ENCODE measurements around the gene ERAP2. TPM values are rescaled to one million over a fixed set of nuclear protein-coding genes. Genes with fewer than 3 reads are reported as not detected.
"Not testable (repeated sequence)": the region's sequence is repeated elsewhere in the genome, so short reads cannot be mapped to it uniquely, and the experiment has no call there.

Gene ERAP2
- total RNA-seq: 152 and 153 TPM in 2 replicates

- intact Hi-C loops (cut with micrococcal nuclease): loop anchor here (1.0 to 10.0 kb wide), 16 partner anchors 10 to 1896 kb away; partner anchors contain the start of genes CAST, ELL2, ERAP1 and GLRX
Observed at GRCh38 chr5:96876292-96876850, at the start of gene ERAP2. ERAP2 (plus strand) TSS chr5:96876500; CDS start chr5:96879686, 3,186 bp downstream.

GRCh38 chr5:96829297-96829696 lies 47.0 kb upstream of the ERAP2 start:
- intact Hi-C loops (cut with micrococcal nuclease): no loop called here

DNA sequence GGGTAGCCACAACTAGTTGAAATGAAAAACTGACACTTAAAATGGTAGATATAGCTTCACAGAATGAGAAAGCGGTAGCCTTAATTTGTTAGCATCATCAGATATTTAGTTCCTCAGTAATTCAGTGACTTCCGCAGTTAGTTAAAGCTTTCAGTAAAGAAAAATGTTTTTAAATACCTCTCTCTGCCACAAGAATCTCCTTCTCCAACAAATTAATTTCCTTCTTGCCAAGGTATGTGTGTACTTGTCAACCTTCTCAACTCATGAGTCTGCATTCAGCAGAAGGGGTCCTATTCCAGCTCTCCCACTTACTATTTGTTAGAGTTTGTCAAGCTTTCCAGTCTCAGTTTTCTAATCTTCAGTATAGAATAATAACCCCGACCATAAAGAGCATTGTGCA lies 42.3 kb upstream of the ERAP2 start:
- intact Hi-C loops (cut with micrococcal nuclease): no loop called here

DNA sequence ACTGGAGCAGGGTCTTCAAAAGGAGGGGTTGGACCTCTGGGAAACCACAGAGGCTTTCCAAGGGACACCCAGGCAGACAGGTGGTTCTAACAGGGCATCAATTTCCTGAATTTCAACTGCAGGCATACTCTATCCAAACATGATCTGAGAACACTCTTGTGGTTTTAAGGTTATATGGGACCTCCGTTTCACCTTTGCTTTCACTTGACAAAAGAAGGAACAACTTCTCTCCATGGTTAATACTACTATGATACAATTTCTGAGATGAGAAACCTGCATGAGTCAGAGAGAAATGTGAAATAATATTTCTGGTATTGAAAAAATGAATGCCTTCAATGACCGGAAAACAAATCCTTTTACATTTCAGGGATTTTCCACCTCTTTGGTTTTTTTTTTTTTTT lies 40.5 kb upstream of the ERAP2 start:
- intact Hi-C loops (cut with micrococcal nuclease): no loop called here

GRCh38 chr5:96836817-96837216 lies 39.5 kb upstream of the ERAP2 start:
- intact Hi-C loops (cut with micrococcal nuclease): no loop called here

DNA sequence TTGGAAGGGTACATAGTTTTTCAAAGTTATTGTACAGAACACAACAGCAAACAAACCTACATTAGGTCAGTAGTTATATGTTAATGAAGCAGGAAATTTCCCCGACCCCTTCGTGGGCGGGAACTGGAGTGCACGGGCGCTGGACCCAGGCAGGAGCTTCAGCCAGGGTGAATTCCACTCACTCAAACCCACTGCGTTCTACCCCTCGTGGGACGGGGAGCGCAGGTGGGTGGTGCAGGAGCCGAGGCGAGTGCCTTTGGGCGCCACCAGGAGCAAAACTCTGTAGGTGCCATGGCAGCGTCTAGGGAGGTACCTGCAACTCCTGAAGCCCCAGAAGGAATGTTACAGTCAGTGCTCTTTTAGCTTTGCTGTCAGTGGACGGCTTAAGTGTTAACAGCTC lies 39.0 kb upstream of the ERAP2 start:
- intact Hi-C loops (cut with micrococcal nuclease): no loop called here

DNA sequence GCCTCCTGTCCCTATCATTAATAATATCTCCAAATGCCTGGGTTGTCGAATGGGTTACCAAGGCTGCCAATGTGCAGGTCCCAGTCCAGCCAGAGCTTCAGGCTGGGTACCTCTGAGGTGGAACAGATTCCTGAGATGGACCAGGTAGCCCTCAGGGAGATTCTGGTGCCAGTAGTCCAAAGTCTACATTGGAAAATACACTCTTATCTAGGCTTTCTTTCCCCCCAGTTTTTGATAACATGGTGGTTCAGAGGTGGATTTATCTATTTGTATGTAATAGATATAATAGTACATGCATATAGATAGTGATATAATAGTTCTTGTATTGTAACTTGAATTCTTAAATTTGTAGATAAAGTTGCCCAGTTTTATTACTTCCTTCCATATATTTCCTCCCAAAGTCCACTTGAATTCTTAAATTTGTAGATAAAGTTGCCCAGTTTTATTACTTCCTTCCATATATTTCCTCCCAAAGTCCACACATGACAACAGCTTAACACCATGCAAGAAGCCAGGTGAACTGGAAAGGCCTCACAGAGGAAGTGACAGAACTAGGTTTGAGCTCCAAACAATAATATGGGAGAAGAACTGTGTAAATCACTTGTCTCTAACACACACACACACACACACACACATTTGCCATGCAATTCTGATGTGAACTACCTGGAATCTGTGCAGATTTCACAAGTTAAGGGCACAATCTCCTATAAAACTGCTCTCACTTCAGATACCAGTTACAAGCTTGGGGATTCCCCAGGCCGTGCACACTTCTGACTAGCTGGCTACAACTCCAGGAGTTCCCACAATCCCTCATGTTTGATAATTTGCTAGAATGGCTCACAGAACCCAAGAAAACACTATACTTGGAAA lies 37.9 kb upstream of the ERAP2 start:
- intact Hi-C loops (cut with micrococcal nuclease): no loop called here

DNA sequence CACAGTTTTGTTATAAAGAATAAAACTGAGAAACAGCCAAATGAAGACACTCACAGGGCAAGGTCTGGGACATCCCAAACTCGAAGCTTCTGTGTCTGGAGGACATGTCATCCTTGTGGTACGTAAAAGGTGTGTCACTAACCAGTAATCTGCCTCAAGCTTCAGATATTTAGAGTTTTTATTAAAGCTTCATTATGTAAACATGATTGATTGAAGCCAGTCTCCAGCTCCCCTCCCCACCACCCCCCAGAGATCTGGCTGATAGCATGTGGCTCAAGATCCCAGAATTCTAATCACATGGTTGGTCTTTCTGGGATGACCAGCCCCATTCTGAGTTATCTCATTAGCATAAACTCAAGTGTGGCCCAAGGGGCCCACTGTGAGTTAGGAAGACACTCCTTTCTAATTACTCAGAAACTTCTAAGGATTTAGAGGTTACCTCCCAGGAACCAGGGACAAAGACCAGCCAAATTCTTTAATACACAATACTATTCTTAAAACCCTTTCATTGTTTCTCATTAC lies 37.2 kb upstream of the ERAP2 start:
- intact Hi-C loops (cut with micrococcal nuclease): no loop called here

- intact Hi-C loops (cut with micrococcal nuclease): not testable (repeated sequence)
Observed at GRCh38 chr5:96841931-96842330, 34.4 kb upstream of the ERAP2 start.

DNA sequence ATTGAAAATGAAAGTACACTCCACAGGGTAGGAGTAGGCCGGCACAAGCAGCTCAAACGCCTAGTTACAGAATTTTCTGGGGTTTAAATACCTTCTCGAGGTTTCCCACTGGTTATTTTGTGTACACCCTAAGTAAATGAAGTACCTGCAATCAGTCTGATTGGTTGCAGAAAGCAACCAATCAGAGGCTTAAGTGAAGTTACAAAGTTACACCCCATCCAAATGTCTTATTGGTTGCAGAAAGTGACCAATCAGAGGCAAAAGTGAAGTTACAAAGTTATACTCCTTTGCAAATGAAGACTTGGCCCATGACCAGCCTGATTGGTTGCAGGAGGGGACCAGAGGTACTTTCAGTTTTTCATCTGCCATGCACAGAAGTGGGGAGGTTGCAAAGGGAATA lies 33.2 kb upstream of the ERAP2 start:
- intact Hi-C loops (cut with micrococcal nuclease): no loop called here

GRCh38 chr5:96844481-96844990 lies 31.8 kb upstream of the ERAP2 start:
- intact Hi-C loops (cut with micrococcal nuclease): no loop called here

DNA sequence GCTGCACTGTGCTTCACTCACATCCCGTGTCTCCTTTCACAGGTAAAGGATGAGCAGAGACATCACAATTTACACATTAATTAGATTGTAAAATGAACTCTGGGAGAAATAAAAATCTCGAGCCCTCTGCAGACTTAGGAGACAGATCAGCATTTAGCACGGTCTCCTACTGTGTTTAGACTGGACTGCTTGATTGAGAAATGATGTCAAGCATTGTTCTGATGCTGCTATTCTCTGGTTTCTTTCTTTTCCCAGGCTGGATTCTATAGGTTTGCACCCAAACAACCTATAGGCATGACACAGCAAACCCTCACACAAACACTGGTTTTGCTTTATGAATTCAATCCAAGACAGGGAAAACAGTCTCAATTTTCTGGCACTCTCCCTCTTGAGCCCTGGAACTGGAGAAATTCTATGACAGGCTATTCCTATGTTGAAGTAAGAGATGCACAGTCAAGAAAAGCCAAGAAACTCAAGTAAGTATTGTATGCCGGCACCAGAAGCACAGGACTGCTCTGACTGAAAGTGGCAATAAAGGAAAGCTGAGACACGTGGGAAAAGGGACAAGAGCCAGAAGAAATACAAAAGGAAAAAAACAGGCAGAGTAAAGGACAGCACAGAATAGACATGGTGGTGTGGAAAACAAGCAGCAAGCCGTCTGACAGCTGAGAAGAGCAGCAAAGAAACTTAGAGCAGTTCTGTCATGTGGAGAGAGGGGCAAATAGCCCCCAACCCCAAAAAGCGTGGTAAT lies 24.8 kb upstream of the ERAP2 start:
- intact Hi-C loops (cut with micrococcal nuclease): no loop called here

DNA sequence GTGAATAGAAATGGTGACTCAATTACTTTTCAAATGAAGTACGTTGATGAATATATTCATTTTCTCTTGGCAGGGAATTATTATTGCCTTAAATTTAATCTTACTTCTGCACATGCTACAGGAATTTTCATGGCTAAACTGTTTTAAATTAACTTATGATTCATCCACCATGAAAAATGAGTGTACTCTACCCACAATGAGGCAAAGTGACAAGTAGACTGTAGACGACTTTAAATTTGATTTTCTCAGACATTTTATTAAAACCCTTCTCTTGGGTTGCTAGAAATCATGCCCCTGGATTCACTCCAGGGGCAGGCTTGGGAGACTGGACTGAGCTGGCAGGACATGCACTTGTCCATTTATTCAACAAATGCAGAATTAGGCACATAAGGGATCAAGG lies 23.5 kb upstream of the ERAP2 start:
- intact Hi-C loops (cut with micrococcal nuclease): no loop called here

DNA sequence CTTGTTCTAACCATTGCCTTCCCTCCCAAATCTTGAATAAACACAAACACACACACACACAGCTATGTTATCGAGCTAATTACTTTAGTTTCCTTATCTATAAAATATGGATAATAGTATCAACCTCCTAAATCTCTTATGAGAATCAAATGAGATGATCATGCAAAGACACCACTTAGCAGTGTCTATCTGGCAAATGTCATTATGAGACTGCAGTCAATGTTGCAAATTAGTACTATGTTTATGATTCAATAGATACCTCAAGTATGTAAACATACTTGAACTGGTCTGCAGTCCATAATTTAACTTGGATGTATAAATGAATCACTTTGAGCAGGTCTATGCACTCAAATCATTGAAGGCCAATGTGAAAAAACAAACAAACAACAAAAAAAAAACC lies 22.2 kb upstream of the ERAP2 start:
- intact Hi-C loops (cut with micrococcal nuclease): no loop called here

GRCh38 chr5:96855031-96855872 lies 21.0 kb upstream of the ERAP2 start:
- intact Hi-C loops (cut with micrococcal nuclease): no loop called here

GRCh38 chr5:96856371-96856770 lies 19.9 kb upstream of the ERAP2 start:
- intact Hi-C loops (cut with micrococcal nuclease): no loop called here

DNA sequence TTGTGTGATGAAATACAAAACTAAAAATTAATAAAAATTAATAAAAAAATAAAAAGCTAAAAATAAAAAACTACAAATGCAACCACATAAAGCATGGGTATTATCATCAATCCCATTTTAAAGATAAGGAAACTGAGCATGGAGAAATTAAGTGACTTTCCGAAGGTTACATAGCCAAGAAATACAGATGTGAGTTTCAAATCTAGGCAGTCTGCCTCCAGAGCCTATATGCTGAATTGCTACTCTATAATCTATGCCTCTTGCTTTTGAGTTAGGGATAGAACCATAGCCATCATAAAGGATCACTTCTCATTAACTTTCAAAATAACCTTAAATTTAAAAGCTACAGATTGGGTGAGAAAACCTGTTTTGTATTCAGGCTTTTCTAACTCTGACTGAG lies 18.8 kb upstream of the ERAP2 start:
- intact Hi-C loops (cut with micrococcal nuclease): no loop called here

- intact Hi-C loops (cut with micrococcal nuclease): no loop called here
Observed at GRCh38 chr5:96857924-96858323, 18.4 kb upstream of the ERAP2 start.

DNA sequence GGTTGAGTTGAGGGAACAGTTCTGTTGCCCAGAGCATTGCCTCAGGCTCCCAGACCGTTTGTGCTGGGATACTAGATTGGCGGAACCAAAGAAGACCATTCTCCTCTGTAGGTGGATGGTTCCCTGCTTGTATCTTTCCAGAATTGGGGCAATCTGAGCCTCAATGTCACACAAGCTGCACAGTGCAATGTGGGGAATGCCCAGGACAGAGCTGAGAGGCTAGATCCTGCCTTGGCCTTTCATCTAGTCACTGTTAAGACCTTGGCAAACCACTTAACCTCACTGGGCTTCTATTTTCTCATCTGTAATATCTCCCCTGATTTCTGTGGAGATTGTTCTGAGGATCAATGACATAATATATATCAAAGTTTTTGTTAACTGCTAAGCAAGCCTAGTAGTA lies 16.9 kb upstream of the ERAP2 start:
- intact Hi-C loops (cut with micrococcal nuclease): no loop called here

- intact Hi-C loops (cut with micrococcal nuclease): no loop called here
Observed at GRCh38 chr5:96861076-96861475, 15.2 kb upstream of the ERAP2 start.

DNA sequence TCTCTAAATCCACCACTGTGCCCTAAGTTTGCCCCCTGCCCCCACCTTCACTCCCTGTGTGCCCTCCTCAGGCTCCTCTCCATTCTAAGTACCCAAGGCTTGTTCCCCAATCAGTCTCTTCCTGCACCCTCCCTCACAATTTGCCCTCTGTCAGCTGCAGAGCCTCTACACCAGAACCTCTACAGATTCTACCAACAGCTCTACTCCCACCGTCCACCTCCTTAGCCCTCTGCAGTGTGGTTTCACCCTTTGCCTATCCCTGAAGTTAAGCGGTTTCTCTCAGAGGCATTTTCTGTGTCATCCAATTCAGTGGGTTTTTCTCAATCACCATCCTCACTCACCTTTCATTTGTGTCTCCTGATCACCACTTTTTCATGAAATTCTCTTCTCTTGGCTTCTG lies 13.2 kb upstream of the ERAP2 start:
- intact Hi-C loops (cut with micrococcal nuclease): no loop called here

Measured in T-helper 1 cell treated with Interleukin-12 subunit alpha and Interleukin-12 subunit beta and Interleukin-4 antibody, amounts not matched to agents 30 ng/mL and 1 ng/mL, for 36 hours (primary cell).